CD4-positive, alpha-beta T cell treated with Interleukin-2 at 100 ng/mL for 4 hours (primary cell): ENCODE data around the gene RAB29.
A peak's percentile ranks its signal among the peaks of the same experiment; 100 is the strongest.
"Not testable (repeated sequence)": the region's sequence is repeated elsewhere in the genome, so short reads cannot be mapped to it uniquely, and the experiment has no call there.

Experiments
- DNase-seq: peaks from one replicate; pipeline ENCODE4 v3.0.0-alpha.2; 2020; ENCODE audit warnings: low spot score

RAB29 gene

DNA sequence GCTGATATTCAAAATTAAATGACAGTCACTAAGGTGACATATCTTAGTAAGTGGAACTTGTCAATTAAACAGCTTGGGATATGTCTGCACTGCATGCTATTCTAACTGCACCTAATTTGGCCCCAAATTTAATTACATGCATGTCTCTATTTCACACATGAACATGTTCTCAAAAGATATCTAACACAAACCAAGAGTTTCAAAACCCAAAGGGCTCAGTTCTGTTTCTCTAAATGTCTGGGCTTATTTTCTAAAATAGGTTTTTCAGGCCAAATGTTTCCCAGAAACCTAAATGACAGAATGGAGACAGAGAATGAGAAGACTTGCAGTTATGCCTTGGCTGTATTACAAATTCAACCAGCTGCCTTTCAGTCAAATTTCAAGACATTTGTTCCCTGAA is 11.3 kb downstream of the RAB29 start:
- no peak for DNase-seq

DNA sequence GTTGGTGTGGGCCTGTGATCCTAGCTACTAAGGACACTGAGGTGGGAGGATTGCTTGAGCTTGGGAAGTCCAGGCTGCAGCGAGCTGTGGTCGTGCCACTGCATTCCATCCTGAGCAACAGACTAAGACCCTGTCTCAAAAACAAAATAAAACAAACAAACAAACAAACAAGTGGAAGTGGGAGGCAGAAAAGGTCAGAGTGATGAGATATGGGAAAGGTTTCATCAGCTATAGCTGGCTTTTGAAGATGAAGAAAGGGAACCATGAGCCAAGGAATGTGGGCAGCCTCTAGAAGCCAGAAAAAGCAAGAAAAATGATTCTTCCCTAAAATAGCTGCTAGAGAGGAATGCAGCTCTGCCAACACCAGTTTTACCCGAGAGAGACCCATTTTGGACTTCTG is 14.7 kb downstream of the RAB29 start:
- no peak for DNase-seq

DNA sequence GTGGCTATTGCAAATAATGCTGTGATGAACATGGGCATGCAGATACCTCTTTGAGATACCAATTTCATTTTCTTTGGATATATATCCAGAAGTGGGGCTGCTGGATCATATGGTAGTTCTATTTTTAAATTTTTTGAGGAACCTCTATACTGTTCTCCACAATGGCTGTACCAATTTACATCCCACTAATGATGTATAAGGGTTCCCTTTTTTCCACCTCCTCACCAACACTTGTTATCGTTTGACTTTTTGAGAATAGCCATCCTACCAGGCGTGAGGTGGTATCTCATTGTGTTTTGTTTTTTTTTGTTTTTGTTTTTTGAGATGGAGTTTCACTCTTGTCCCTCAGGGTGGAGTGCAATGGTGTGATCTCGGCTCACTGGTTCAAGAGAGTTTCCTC is 18.7 kb downstream of the RAB29 start:
- no peak for DNase-seq

DNA sequence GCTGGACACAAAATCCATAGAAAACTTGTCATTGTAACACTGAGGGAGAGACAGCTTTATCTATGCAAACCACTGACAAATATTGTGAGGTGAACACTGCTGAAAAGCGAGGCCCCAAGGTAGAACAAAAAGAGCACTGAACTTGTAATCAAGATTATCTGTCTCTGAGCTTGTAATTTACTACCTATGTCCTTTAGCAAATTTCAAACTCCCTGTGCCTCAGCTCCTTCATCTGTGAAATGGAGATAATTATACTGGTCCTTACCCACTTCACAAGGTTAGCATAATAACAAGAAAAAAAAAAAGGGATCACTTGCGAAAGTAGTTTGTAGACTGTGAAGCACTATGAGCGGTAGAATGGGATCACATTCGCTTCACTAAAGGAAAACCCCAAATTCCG is 20.4 kb downstream of the RAB29 start:
- no peak for DNase-seq

DNA sequence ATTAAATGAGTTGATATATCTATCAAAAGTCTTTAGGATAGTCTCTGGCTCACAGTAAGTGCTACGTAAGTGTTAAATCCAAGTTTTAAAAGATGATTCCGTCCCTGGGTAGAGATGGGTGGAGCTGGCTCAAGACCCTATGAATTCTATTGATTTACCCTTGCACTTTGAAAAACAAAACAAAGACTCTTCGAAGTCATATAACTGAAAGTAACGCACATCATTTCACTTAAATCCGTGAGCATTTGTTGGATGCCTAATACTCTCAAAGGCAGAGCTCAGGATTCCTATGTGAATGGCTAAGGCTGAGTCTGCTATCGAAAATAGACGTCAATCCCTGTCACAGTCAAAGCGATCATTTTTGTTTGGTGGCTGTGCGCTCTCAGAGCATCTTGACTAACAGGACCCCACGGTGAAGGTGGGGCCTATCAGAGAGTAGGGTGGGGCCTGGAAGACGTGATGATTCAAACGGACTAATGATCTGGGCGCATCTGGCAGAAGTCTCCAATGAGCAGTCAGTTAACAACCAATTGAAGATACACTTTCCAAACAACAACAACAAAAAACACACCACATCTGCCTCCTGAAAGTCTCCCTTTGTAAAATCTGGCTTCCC is 24.1 kb downstream of the RAB29 start:
- no peak for DNase-seq

DNA sequence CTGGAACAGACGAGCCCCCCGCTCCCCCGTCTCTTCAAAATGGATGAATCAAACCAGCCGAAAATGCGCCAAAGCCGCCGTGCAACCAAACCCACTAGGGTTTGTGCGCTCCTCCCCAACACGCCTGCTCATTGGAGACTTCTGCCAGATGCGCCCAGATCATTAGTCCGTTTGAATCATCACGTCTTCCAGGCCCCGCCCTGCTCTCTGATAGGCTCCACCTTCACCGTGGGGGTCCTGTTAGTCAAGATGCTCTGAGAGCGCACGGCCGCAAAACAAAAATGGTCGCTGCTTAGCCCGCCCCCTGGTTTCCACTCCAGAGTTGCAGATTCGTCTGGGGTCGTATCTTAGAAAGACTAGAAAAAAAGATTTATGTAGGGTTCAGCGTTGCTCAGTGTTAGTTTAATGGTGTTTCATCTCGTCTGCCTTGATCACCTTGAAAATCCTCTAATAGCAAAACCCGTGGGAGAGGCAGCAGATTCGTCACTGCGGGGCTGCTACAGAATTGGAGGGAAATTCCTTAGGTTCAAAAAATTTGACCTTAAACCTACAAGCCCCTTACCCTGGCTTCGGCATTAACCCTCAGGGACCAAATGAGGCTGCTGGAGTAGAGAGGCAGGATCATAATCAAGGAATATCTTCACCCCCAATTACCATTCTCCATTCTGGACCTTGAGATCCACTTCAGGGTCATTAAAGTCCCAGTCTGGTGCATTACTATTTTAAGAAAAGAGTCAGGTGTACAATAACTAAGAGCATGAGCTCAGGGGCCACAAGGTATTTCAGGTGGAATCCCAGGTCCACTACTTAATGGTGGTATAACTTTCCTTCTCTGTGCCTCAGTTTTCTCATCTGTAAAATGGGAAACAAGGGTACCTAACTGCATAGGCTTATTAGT is 24.9 kb downstream of the RAB29 start, which contains the start of gene NUCKS1:
Gene NUCKS1 (minus strand): TSS at position 45 of the 898 bp plus-strand sequence. CDS start 209 bp downstream, outside the sequence.
- DNase-seq = peak; percentile 99

DNA sequence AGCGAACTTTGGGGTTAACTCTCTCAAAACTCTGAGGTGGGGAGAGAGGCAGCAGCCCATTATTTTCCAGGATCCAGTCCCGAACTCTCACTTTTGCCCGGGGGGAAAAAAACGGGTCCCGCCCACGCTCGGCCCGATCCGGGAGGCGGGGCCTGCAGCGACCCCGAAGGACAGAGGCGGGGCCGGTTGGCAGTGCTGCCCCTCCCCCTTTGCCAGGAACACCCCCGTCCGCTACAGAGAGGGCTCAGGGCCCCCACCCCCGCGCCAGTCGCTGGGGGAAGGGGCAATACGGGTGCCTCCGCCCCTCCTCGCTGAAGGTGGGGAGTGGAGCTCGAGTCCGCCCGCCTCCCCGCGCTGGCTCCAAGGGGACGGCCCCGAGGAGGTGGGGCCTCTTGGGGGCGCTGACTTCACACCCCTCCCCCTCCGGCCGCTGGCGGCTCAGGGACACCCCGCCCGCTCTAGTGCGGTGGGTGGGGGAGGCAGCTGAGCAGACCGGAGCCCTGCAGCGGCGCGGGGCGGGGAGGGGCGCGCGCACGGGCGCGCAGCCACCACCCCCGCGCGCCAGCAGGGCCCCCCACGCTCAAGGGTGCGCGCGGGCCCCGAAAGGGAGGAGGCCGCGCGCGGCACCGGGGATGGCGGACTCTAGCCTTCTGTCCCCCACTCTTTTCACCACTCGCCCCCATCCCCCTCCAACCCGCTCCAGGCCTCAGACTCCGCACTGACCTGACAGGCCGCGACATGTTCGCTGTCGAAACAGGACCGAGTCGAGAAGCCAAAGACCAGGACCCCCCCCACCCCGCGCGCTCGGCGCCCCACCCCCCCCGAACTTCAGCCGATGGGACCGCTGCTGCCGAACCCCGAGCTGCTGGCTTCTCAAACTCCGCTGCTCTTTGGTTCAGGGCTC is 25.8 kb downstream of the RAB29 start:
- DNase-seq = peak; percentile 95

DNA sequence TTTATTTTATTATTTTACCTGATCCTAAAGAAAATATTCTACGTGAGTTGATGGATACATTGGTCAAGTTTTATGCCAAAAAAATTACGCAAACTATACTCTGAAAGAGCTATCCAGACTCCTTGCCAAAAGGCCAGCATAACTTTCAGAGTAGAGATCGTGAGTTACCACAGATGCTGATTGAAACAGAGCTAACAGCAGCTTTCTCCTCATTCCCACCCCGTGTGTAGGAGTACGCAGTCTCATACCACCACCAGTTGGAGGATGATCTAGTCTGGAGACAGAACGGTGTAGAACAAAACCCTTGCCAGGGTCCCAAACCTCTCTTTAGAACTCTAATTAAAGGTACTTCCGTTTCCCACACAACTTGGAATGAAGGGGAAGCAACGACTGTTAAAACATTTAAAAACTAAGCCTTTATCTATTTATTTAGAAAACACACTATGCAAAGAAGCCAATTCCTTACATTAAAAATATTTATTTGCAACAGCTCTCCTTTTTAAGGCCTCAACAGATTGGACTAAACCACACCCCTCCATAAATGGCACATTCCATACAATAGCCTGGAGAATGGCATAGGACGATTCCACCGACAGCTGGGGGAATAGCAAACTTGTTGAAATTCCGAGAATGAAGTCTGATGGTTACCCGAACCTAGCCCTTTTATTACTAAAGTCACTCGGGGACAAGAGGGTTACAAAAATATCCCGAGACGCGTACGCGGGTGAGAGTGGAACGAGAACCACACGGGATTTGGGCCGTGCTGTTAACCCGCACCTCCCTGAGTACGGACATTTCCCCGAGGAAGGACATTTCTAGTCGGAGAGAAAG is 26.7 kb downstream of the RAB29 start:
- DNase-seq = peak; percentile 51

DNA sequence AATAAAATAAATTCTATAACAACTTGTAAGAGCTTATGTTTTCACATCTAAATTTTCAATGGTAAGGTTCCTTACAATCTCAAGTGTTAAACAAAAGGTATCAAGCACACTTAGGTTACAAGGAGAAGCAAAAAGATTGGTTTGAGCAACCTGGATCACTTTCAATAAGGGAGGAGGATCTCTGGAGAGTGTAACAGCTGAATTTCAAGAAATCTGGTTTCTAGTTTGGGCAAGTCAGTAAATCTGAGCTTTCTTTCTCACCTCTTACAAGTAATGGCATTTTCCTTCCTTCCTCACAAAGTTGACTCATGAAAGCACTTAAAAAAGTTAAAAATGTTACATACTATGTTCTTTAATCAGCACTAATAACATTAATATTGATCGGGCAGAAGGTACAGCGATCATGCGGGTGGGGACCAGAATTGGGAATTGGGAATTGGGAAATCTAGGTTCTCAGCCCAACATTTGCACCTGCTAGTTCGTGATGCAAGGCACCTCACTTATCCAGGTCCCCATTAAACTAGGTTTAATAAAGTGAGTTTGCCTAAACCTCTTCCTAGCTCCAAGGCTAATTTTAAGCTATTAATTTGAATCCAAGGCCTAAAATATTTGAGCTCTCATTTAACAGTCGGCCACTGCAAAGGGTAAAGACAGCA is 28.4 kb downstream of the RAB29 start:
- DNase-seq = no peak

DNA sequence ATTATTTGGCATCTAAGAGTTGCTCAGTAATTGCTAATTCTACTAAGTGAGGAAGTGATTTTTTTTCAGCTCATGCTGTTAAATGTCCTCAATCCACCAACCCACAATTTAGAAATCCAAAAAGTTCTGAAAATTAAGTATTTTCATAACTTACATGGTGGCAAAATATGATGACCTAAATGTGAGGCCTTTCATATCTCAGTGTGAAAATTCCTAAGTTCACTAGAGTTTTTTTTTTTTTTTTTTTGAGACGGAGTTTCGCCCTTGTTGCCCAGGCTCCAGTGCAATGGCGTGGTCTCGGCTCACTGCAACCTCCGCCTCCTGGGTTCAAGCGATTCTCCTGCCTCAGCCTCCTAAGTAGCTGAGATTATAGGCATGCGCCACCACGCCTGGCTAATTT is 30.9 kb downstream of the RAB29 start:
- DNase-seq = no peak

DNA sequence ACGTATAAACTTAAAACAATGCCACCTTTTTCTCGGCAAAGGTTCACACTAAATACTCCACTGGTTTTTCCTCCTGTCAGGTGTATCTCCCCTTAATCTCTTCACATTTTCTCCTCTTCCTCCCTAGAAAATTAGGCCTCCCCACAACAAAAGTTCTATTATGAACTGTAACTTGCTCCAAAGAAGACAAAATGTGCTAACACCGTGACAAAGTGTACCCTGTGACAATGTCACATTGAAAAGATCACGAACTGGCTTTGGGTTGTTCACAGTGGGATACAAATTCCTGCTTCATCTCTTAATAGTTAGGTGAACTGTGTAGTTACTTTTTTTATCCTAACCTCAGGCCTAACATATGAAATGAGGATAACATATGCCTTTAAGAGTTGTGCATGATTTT is 31.3 kb downstream of the RAB29 start:
- DNase-seq = no peak

DNA sequence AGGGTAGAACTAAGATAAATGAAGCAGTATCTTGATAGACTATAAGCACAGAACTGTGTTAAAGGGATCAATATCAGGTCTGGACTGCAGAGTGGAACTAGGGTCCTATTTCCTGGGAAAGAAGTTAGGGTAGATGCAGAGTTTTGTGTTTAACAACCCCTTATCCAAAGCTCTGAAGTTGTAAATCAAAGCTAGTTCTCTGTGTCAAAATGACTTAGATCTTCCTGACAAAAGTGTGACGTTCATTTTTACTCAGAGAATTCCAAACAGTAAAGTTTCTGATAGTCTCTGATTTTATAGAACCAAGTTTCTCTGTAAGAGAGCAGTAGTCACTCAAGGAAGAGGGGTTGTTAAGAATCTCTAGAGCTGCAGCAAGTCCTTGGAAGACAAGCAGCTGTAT is 33.6 kb downstream of the RAB29 start:
- DNase-seq = no peak

DNA sequence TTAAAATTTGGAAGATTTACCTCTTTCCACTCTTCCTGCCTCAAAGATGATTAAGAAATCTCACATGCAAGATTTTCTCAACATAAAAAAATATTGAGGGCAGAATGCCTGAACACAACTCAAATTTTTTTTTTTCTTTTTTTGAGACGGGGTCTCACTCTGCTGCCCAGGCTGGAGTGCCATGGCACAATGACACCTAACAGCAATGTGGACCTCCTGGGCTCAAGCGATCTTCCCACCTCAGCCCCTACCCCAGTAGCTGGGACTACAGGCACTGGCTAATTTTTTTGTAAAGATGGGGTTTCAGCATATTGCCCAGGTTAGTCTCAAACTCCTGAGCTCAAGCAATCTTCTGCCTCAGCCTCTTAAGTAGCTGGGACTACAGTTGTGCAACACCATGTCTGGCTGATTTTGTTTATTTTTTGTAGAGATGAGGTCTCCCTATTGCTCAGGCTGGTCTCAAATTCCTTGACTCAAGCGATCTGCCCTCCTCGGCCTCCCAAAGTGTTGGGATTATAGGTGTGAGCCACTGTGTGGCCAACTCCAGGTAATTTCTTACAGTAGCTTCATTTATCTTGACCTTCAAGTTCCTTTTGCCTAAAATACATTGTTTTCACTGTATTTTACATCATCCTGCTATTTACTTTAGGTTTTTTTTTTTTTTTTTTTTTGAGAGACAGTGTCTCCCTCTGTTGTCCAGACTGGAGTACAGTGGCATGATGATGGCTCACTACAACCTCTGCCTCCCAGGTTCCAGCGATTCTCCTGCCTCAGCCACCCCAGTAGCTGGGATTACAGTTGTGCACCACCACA is 35.7 kb downstream of the RAB29 start:
- no peak for DNase-seq

DNA sequence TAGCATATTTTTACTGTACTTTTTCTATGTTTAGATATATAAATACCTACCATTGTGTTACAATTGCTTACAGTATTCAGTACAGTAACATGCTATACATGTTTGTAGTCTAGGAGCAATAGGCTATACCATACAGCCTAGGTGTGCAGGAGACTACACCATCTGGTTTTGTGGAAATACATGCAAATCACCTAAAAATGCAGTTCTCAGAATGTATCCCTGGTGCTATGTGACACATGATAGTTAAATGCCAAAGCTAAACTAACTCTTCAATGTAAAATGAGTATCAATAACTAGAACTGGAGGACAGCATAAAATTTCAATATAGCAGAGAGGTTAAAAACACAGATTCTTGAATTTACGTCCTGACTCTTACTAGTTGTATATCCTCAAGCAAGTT is 40.1 kb downstream of the RAB29 start:
- no peak for DNase-seq

DNA sequence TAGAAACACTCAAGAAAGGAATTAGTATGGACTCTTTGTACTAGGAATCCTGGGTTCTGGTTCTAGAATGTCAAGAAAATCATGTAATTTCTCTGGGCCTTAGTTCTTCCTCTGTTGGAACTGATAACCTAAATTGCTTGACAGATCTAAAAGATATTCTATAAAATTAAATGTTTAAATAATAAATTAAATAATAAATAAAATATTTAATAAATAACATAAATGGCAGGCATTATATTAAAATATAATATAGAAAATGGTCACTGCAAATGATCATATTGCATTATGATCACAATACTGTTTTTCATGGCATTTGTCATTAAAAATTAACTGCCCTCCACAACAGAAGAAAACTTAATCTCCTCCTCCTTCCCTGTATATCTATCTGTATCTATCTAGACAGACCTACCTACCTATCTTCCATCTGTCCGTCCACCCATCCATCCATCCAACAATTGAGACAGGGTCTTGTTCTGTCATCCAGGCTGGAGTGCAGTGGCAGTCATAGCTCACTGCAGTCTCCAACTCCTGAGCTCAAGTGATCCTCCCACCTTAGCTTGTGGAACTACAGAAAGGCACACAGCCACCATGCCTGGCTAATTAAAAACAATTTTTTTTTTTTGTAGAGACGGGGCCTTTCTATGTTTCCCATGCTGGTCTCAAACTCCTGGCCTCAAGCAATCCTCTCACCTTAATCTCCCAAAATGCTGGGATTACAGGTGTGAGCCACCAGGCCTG is 41.7 kb downstream of the RAB29 start:
- no peak for DNase-seq

DNA sequence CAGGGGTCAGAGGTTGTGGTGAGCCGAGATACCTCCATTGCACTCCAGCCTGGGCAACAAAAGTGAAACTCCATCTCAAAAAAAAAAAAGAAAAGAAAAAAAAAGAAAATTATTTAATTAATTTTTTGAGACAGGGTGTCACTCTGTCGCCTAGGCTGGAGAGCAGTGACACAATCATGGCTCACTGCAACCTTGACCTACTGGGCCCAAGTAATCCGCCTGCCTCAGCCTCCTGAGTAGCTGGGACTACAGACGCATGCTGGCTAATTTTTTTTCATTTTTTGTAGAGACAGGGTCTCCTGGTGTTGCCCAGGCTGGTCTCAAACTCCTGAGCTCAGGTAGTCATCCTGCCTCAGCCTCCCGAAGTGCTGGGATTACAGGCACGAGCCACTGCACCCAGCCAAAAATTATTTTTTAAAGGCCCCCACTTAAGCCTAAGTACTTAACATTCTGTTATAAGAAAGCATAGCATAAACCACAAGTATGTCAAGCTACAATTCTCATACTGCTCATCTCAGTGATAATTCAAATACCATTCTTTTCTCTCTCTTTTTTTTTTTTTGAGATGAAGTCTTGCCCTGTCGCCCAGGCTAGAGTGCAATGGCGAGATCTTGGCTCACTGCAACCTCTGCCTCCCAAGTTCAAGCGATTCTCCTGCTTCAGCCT is 45.2 kb downstream of the RAB29 start:
- DNase-seq = no peak

DNA sequence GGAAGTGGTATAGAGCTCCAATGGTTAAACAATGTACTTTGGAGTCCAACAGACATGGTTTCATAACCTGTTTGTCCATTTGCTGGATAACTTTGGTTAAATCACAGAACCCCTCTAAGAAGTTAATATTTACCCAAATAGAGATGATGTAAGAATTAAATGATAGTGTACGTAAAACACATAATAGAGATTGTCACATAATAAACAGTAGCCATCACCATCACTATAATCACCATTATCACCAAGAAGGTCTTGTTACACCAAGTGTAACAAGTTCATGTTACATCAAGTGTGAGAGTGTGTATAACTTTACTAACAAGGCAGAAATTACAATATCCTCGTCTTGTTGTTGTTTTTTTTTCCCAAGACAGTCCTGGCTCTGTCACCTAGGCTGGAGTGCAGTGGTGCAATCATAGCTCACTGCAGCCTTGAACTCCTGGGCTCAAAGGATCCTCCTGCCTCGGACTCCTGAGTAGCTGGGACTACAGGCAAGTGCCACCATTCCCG is 48.6 kb downstream of the RAB29 start:
- DNase-seq = no peak

DNA sequence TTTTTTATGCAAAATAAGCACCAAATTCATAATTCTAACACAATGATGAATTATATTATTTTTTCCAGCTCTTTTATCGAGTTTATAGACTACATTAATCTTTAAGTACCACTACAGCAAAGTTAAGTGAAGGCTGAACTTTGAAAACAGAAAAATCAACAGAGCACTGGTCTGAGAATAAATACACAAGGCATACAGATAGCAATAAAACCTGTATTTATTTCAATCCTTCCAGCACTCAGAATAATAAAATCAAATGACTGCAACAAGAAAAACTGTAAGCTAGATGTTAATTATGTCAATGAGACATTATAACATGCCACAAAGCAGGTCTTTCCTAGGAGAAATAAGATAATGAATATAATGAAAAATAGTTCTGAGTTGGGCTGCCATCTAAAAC is 49.8 kb downstream of the RAB29 start:
- DNase-seq = no peak

DNA sequence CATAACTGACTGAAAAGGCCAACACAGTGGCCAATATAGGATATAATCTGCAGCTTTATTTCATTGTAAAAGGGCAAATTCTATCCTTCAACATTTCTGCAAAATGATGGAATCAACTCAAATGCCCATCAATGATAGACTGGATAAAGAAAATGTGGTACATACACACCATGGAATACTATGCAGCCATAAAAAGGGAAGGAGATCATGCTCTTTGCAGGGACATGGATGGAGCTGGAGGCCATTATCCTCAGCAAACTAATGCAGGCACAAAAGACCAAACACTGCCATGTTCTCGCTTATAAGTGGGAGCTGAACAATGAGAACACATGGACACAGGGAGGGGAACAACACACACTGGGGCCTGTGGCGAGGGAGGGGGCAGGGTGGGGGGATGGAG is 54.5 kb downstream of the RAB29 start:
- DNase-seq = not testable (repeated sequence)
